RWPE2 (cell line): ENCODE results near the gene INHBC.

Experiments
- ATAC-seq: fragments of 200-7000 bp; cut with Tn5 transposase; 3 replicates; pipeline ENCODE4 v1.9.1; 2021; ENCODE audit warnings: low read depth
- DNase-seq: peaks from one replicate; pipeline ENCODE4 v3.0.0-alpha.2; 2020; ENCODE audit warnings: low spot score
- H3K27ac ChIP-seq: fragments of 450-650 bp; 2 replicates; pipeline ENCODE4 v1.5.1; 2017; ENCODE audit warnings: mild to moderate bottlenecking; ENCODE audit not compliant: poor library complexity, severe bottlenecking
- H3K27me3 ChIP-seq: fragments of 250-450 bp; sonication (Bioruptor Pico); 2 replicates; pipeline ENCODE4 v1.5.1; 2021; ENCODE audit warnings: mild to moderate bottlenecking, moderate library complexity; ENCODE audit not compliant: insufficient read depth, poor library complexity, severe bottlenecking
- H3K36me3 ChIP-seq: fragments of 250-450 bp; sonication (Bioruptor Pico); 2 replicates; pipeline ENCODE4 v1.5.1; 2020; ENCODE audit warnings: low read depth, mild to moderate bottlenecking, moderate library complexity
- H3K4me1 ChIP-seq: fragments of 250-450 bp; sonication (Bioruptor Pico); 2 replicates; pipeline ENCODE4 v1.5.1; 2021; ENCODE audit warnings: mild to moderate bottlenecking, moderate library complexity; ENCODE audit not compliant: insufficient read depth, poor library complexity, severe bottlenecking
- H3K4me3 ChIP-seq: fragments of 250-450 bp; sonication (Bioruptor Pico); 2 replicates; pipeline ENCODE4 v1.5.1; 2021; ENCODE audit warnings: mild to moderate bottlenecking, moderate library complexity; ENCODE audit not compliant: severe bottlenecking
- H3K9me3 ChIP-seq: fragments of 250-450 bp; sonication (Bioruptor Pico); 2 replicates; pipeline ENCODE4 v1.5.1; 2021; ENCODE audit warnings: mild to moderate bottlenecking, moderate library complexity; ENCODE audit not compliant: severe bottlenecking
- TF ChIP-seq, protein P1 (sequence below): fragments of 450-650 bp; IDR thresholded peaks from one replicate; pipeline ENCODE4 v1.5.1; 2017; ENCODE audit warnings: mild to moderate bottlenecking, moderate library complexity; ENCODE audit not compliant: poor library complexity, severe bottlenecking

Gene INHBC, protein sequence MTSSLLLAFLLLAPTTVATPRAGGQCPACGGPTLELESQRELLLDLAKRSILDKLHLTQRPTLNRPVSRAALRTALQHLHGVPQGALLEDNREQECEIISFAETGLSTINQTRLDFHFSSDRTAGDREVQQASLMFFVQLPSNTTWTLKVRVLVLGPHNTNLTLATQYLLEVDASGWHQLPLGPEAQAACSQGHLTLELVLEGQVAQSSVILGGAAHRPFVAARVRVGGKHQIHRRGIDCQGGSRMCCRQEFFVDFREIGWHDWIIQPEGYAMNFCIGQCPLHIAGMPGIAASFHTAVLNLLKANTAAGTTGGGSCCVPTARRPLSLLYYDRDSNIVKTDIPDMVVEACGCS

DNA sequence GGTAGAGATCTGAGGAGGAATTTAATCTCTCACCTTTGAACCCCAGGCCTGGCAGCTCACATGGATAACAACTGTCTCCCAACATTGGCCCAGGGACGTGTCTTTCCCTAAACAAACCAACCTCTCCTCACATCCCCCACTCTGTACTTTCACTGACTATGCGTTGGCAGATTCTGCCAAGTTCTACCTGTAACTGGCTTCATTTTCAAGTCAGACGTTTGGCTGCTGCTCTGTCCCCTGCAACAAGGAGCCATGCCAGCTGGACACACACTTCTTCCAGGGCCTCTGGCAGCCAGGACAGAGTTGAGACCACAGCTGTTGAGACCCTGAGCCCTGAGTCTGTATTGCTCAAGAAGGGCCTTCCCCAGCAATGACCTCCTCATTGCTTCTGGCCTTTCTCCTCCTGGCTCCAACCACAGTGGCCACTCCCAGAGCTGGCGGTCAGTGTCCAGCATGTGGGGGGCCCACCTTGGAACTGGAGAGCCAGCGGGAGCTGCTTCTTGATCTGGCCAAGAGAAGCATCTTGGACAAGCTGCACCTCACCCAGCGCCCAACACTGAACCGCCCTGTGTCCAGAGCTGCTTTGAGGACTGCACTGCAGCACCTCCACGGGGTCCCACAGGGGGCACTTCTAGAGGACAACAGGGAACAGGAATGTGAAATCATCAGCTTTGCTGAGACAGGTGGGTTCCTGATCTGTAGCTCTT, at the start of gene INHBC:
INHBC (plus strand) TSS at position 268 of the 707 bp plus-strand sequence; CDS start at position 371, 103 bp downstream.
- no peaks in the 10 kb centered on the region for H3K36me3 ChIP-seq
- no peak for DNase-seq
- no peak within 1 kb of the TSS for H3K27ac ChIP-seq
- peaks cover 4% of the 10 kb centered on the region for H3K4me1 ChIP-seq
- H3K4me3 ChIP-seq, result no peak within 1 kb of the TSS
- TF ChIP-seq, protein P1, sequence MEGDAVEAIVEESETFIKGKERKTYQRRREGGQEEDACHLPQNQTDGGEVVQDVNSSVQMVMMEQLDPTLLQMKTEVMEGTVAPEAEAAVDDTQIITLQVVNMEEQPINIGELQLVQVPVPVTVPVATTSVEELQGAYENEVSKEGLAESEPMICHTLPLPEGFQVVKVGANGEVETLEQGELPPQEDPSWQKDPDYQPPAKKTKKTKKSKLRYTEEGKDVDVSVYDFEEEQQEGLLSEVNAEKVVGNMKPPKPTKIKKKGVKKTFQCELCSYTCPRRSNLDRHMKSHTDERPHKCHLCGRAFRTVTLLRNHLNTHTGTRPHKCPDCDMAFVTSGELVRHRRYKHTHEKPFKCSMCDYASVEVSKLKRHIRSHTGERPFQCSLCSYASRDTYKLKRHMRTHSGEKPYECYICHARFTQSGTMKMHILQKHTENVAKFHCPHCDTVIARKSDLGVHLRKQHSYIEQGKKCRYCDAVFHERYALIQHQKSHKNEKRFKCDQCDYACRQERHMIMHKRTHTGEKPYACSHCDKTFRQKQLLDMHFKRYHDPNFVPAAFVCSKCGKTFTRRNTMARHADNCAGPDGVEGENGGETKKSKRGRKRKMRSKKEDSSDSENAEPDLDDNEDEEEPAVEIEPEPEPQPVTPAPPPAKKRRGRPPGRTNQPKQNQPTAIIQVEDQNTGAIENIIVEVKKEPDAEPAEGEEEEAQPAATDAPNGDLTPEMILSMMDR, result no peak
- no peaks in the 10 kb centered on the region for H3K27me3 ChIP-seq
- ATAC-seq, result no peak
- no peaks in the 10 kb centered on the region for H3K9me3 ChIP-seq

DNA sequence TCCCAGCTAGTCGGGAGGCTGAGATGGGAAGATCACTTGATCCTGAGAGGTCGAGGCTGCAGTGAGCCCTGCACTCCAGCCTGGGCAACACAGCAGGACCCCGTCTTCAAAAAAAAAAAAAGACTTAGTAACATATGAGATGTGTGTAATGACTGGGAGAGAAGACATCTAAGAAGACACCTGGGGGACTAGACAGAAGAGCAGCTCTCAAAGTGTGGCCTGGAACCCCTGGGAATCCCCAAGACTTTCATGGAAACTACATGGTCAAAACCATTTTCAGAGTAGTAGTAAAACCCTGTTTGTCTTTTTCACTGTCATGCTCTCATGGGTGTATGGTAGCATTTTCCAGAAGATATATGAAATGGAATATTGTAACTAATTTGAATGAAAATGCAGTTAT, 49.0 kb upstream of the INHBC start:
- Histone ChIP-seq H3K27me3 (no peaks in the 10 kb centered on the region), H3K36me3 (no peaks in the 10 kb centered on the region), H3K27ac (no peak overlapping the region), H3K9me3 (no peaks in the 10 kb centered on the region), H3K4me3 (no peak overlapping the region), H3K4me1 (peaks cover 15% of the 10 kb centered on the region)
- TF ChIP-seq, protein P1, result no peak
- DNase-seq (no peak), ATAC-seq (no peak)

DNA sequence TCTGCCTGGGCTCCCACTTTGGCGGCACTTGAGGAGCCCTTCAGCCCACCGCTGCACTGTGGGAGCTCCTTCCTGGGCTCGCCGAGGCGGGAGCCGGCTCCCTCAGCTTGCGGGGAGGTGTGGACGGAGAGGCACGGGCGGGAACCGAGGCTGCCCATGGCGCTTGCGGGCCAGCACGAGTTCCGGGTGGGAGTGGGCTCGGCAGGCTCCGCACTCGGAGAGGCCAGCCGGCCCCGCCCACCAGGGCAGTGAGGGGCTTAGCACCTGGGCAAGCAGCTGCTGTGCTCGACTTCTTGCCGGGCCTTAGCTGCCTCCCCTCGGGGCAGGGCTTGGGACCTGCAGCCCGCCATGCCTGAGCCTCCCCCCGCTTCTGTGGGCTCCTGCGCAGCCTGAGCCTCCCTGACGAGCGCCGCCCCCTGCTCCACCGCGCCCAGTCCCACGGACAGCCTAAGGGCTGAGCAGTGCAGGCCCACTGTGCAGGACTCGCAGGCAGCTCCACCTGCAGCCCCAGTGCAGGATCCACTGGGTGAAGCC, 48.3 kb upstream of the INHBC start:
- TF ChIP-seq, protein P1, result no peak
- H3K4me3 ChIP-seq, result no peak overlapping the region
- peaks cover 15% of the 10 kb centered on the region for H3K4me1 ChIP-seq
- no peaks in the 10 kb centered on the region for H3K36me3 ChIP-seq
- H3K27me3 ChIP-seq, result no peaks in the 10 kb centered on the region
- H3K9me3 ChIP-seq, result no peaks in the 10 kb centered on the region
- ATAC-seq (no peak), DNase-seq (no peak)
- no peak overlapping the region for H3K27ac ChIP-seq

DNA sequence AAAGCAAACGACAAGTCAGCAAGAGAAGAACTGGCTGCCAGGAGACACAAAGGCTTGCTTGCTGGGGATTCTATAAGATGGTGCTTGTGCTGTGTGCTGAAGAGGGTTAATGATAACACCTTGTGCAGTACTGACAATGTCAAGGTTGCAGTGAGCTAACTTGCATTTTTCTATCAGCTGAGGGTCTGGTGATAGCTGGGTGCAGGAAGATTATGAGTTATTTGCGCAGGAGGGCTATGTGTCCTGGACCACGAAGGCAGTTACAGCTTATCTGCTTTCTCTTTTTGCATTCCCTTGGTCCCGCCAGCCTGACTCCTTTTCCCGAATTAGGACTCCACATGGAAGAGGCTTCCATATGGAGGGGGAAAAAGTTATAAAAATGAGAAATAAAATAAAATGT, 46.2 kb upstream of the INHBC start:
- TF ChIP-seq, protein P1, result no peak
- Histone ChIP-seq H3K27ac (peak overlapping the region; percentile 71), H3K4me1 (peaks cover 15% of the 10 kb centered on the region), H3K27me3 (no peaks in the 10 kb centered on the region), H3K36me3 (peaks cover 10% of the 10 kb centered on the region; the same call in 1 of the 2 replicates), H3K9me3 (no peaks in the 10 kb centered on the region), H3K4me3 (no peak overlapping the region)
- DNase-seq (no peak), ATAC-seq (no peak)
